BE2C (cell line): ENCODE results near the gene CCNG1.
"Not testable (repeated sequence)": the region's sequence is repeated elsewhere in the genome, so short reads cannot be mapped to it uniquely, and the experiment has no call there.

Source experiments
- DNase-seq: peaks from one replicate; pipeline ENCODE4 v3.0.0-alpha.2; 2020
- H3K27me3 ChIP-seq: fragments of 250-450 bp; sonication (Bioruptor Pico); 2 replicates; pipeline ENCODE4 v1.5.1; 2020; ENCODE audit warnings: mild to moderate bottlenecking
- H3K36me3 ChIP-seq: fragments of 250-450 bp; sonication (Bioruptor Pico); 2 replicates; pipeline ENCODE4 v1.5.1; 2020; ENCODE audit warnings: mild to moderate bottlenecking
- H3K4me1 ChIP-seq: fragments of 250-450 bp; sonication (Bioruptor Pico); 2 replicates; pipeline ENCODE4 v1.5.1; 2020
- H3K4me3 ChIP-seq: 2 replicates; pipeline ENCODE4 v1.5.1; 2011; ENCODE audit warnings: low read depth, low read length
- H3K9me3 ChIP-seq: fragments of 250-450 bp; sonication (Bioruptor Pico); 2 replicates; pipeline ENCODE4 v1.5.1; 2020
- TF ChIP-seq, protein P1 (sequence below): IDR thresholded peaks from 2 replicates; pipeline ENCODE4 v1.5.1; 2012; ENCODE audit warnings: mild to moderate bottlenecking, low read depth, low read length

Gene CCNG1

DNA sequence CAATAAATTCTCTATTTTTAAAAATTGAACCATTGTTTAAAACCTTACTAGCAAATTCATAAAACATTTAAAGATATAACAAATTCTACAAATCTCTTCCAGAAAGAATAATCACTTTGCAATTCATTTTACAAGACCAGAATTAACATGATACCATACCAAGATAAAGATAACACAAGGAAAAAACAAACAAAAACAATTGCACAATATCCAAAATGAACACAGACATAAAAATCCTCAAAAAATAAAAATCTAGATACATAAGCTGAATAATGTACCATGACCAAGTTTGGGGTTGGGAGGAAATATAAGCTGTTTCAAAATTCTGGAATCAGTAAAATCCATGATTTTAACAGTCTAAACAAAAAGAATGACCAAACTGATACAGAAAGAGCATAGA is 11.1 kb downstream of the CCNG1 start:
- H3K27me3 ChIP-seq: no peaks in the 10 kb centered on the region
- H3K4me1 ChIP-seq: no peaks in the 10 kb centered on the region
- no peaks in the 10 kb centered on the region for H3K9me3 ChIP-seq
- DNase-seq: no peak
- H3K4me3 ChIP-seq: no peak overlapping the region
- TF ChIP-seq, protein P1, sequence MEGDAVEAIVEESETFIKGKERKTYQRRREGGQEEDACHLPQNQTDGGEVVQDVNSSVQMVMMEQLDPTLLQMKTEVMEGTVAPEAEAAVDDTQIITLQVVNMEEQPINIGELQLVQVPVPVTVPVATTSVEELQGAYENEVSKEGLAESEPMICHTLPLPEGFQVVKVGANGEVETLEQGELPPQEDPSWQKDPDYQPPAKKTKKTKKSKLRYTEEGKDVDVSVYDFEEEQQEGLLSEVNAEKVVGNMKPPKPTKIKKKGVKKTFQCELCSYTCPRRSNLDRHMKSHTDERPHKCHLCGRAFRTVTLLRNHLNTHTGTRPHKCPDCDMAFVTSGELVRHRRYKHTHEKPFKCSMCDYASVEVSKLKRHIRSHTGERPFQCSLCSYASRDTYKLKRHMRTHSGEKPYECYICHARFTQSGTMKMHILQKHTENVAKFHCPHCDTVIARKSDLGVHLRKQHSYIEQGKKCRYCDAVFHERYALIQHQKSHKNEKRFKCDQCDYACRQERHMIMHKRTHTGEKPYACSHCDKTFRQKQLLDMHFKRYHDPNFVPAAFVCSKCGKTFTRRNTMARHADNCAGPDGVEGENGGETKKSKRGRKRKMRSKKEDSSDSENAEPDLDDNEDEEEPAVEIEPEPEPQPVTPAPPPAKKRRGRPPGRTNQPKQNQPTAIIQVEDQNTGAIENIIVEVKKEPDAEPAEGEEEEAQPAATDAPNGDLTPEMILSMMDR: no peak
- H3K36me3 ChIP-seq: peaks cover 49% of the 10 kb centered on the region

DNA sequence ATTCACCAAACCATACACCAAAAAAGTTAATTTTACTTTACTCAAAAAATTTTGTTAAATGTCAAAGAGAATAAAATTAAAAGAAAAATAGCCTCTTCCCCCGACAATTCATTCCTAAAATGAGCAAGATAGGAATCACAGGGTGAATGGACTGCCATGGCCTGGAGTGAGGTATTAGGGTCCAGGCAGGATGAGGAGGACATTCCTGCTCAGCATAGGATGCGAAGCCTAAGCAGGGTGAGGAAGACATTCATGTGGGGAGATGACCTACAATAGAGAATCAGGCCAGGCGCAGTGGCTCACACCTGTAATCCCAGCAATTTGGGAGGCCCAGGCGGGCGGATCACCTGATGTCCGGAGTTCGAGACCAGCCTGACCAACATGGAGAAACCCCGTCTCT is 14.1 kb downstream of the CCNG1 start:
- peaks cover 36% of the 10 kb centered on the region for H3K36me3 ChIP-seq
- H3K27me3 ChIP-seq: no peaks in the 10 kb centered on the region
- H3K4me3 ChIP-seq: no peak overlapping the region
- no peak for DNase-seq
- TF ChIP-seq, protein P1: no peak
- no peaks in the 10 kb centered on the region for H3K9me3 ChIP-seq
- H3K4me1 ChIP-seq: no peaks in the 10 kb centered on the region

DNA sequence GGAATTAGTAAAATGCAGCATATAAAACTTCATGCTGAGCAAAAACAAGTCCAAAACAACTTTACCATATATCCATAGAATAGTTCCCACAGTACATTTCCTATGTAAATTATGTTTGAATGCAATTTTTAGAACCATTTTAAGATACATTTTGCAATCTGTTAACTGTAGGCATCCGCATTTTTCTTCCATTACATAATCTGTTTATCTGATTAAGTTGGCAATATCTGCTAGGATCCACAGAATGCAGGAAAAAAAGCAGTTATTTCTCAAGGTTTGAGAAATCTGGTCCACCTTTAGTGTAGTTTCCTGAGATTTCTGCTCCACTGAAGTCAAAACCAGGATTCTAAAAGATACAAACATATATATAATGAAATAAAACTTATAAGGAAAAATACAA is 16.3 kb downstream of the CCNG1 start:
- H3K27me3 ChIP-seq: no peaks in the 10 kb centered on the region
- no peaks in the 10 kb centered on the region for H3K4me1 ChIP-seq
- TF ChIP-seq, protein P1: no peak
- H3K9me3 ChIP-seq: no peaks in the 10 kb centered on the region
- H3K4me3 ChIP-seq: no peak overlapping the region
- DNase-seq: no peak
- H3K36me3 ChIP-seq: peaks cover 22% of the 10 kb centered on the region

DNA sequence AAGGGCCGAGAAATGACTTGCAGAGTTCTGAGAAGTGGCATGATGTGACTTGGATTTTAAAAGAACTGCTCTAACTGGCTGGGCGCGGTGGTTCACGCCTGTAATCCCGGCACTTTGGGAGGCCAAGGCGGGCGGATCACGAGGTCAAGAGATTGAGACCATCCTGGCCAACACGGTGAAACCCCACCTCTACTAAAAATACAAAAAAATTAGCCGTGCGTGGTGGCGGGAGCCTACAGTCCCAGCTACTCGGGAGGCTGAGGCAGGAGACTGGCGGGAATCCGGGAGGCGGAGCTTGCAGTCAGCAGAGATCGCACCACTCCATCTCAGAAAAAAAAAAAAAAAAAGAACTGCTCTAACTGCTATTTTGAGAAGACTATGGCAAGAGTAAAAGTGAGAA is 18.0 kb downstream of the CCNG1 start:
- not testable (repeated sequence) for H3K9me3 ChIP-seq, H3K4me1 ChIP-seq, H3K4me3 ChIP-seq, DNase-seq, H3K27me3 ChIP-seq
- H3K36me3 ChIP-seq: peaks cover 18% of the 10 kb centered on the region

DNA sequence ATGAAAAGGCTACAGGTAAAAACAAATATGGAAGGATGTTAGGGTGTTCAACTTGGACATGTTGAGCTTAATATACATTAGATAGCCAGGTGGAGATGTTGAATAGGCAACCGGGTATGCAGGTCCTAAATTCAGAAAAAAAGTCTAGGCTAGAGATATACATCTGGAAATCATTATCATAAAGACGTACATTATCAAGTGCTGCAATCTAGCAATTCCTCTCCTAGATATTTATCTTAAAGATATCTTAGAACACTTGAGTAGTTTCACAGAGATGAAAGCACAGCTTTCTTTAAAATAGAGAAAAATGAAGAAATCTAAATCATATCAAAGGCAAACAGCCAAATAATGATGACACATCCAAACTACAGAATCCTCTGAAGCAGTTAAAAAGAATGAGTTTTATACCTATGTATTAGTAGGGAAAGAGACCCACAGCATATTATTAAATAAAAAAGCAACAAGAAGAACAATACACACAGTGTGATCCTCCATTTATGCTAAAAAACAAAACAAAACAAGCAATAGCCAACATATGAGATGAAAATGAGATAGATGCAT is 18.7 kb downstream of the CCNG1 start:
- TF ChIP-seq, protein P1: no peak
- no peak for DNase-seq
- H3K4me3 ChIP-seq: no peak overlapping the region
- H3K9me3 ChIP-seq: no peaks in the 10 kb centered on the region
- peaks cover 18% of the 10 kb centered on the region for H3K36me3 ChIP-seq
- no peaks in the 10 kb centered on the region for H3K4me1 ChIP-seq
- H3K27me3 ChIP-seq: no peaks in the 10 kb centered on the region

DNA sequence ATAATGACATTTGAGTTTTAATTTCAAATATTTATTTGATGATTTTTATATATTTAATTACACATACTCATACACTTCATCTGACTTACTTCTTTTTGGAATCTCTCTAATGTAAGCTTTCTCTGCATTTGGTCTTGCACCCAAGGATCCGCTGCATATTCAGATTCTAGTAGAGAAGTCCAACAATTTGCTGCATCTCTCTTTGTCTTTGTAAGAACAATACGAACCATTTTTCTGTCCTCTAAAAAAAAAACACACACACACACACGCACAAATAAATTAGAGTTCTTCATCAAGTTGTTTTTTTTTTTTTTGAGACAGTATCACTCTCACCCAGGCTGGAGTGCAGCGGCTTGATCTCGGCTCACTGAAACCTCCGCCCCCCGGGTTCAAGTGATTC is 19.4 kb downstream of the CCNG1 start:
- no peaks in the 10 kb centered on the region for H3K4me1 ChIP-seq
- H3K27me3 ChIP-seq: no peaks in the 10 kb centered on the region
- DNase-seq: no peak
- TF ChIP-seq, protein P1: no peak
- H3K36me3 ChIP-seq: peaks cover 15% of the 10 kb centered on the region
- H3K4me3 ChIP-seq: no peak overlapping the region
- H3K9me3 ChIP-seq: no peaks in the 10 kb centered on the region
